ENCODE data around the gene RAB31.

DNA sequence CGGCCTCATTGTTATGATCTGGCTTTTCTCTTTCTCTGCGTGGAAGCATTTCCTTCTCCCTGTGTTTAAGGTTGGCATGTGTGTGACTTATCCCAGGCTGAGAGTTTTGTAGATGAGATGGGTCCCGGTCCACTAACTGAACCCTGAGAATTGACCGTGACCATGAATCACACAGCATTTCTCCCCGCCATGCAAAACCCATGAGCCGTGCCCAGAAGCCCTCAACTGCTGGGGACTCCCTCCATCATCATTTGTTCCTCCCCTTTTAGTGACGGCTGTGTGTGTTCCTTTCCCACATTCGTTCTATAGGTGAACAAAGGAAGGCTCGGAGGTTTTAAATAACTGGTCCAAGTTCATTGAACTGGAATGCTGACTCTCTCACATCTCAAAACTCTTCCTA is 147.6 kb downstream of the RAB31 start:
- TF ChIP-seq, protein P1, sequence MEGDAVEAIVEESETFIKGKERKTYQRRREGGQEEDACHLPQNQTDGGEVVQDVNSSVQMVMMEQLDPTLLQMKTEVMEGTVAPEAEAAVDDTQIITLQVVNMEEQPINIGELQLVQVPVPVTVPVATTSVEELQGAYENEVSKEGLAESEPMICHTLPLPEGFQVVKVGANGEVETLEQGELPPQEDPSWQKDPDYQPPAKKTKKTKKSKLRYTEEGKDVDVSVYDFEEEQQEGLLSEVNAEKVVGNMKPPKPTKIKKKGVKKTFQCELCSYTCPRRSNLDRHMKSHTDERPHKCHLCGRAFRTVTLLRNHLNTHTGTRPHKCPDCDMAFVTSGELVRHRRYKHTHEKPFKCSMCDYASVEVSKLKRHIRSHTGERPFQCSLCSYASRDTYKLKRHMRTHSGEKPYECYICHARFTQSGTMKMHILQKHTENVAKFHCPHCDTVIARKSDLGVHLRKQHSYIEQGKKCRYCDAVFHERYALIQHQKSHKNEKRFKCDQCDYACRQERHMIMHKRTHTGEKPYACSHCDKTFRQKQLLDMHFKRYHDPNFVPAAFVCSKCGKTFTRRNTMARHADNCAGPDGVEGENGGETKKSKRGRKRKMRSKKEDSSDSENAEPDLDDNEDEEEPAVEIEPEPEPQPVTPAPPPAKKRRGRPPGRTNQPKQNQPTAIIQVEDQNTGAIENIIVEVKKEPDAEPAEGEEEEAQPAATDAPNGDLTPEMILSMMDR (IDR thresholded peaks at IDR 0.05 in 8 of 11, conservative IDR thresholded peaks at IDR 0.05 in 3 of 11) = no peak
- no peak for TF ChIP-seq POLR2AphosphoS5 (IDR thresholded peaks at IDR 0.05)
